ENCODE results near the gene DSTYK.
"Not testable (repeated sequence)": the region's sequence is repeated elsewhere in the genome, so short reads cannot be mapped to it uniquely, and the experiment has no call there.

Gene DSTYK

GRCh38 chr1:205155665-205156377, 55.7 kb downstream of the DSTYK start:
- not testable (repeated sequence) for H3K4me3 ChIP-seq (ENCODE audit: insufficient read depth, low read depth, low read length); H3K27me3 ChIP-seq (ENCODE audit: control insufficient read depth, insufficient read depth, low read length, poor library complexity, severe bottlenecking); H3K4me1 ChIP-seq (ENCODE audit: control insufficient read depth, insufficient read depth, low read length); H3K9me3 ChIP-seq (ENCODE audit: control insufficient read depth, low read length); H3K27ac ChIP-seq (ENCODE audit: insufficient read depth, low read depth, low read length, poor library complexity, severe bottlenecking)
- H3K36me3 ChIP-seq (ENCODE audit: control insufficient read depth, insufficient read depth, low read length): peaks cover 56% of the 10 kb centered on the region
- WGBS, 2 experiments: 98% methylated on average over 3 of the region's 3 CpGs

GRCh38 chr1:205152505-205152904, 59.0 kb downstream of the DSTYK start:
- H3K4me1 ChIP-seq (ENCODE audit: control insufficient read depth, insufficient read depth, low read length): peaks cover 2% of the 10 kb centered on the region
- H3K4me3 ChIP-seq (ENCODE audit: insufficient read depth, low read depth, low read length): no peak overlapping the region
- H3K27ac ChIP-seq (ENCODE audit: insufficient read depth, low read depth, low read length, poor library complexity, severe bottlenecking): no peak overlapping the region
- peaks cover 3% of the 10 kb centered on the region for H3K9me3 ChIP-seq (ENCODE audit: control insufficient read depth, low read length)
- 95% methylated on average over 4 of the region's 4 CpGs for WGBS, 2 experiments
- H3K27me3 ChIP-seq (ENCODE audit: control insufficient read depth, insufficient read depth, low read length, poor library complexity, severe bottlenecking): no peaks in the 10 kb centered on the region
- H3K36me3 ChIP-seq (ENCODE audit: control insufficient read depth, insufficient read depth, low read length): peaks cover 51% of the 10 kb centered on the region

- Histone ChIP-seq H3K36me3 (ENCODE audit: control insufficient read depth, insufficient read depth, low read length) (peaks cover 42% of the 10 kb centered on the region), H3K27me3 (ENCODE audit: control insufficient read depth, insufficient read depth, low read length, poor library complexity, severe bottlenecking) (no peaks in the 10 kb centered on the region), H3K4me1 (ENCODE audit: control insufficient read depth, insufficient read depth, low read length) (peaks cover 9% of the 10 kb centered on the region), H3K9me3 (ENCODE audit: control insufficient read depth, low read length) (no peaks in the 10 kb centered on the region), H3K4me3 (ENCODE audit: insufficient read depth, low read depth, low read length) (no peak overlapping the region), H3K27ac (ENCODE audit: insufficient read depth, low read depth, low read length, poor library complexity, severe bottlenecking) (no peak overlapping the region)
- WGBS, 2 experiments: 81 to 88% methylated on average over 4 of the region's 5 CpGs
Observed at GRCh38 chr1:205150651-205151428, 60.7 kb downstream of the DSTYK start.

- Histone ChIP-seq H3K27me3 (ENCODE audit: control insufficient read depth, insufficient read depth, low read length, poor library complexity, severe bottlenecking) (no peaks in the 10 kb centered on the region), H3K4me3 (ENCODE audit: insufficient read depth, low read depth, low read length) (no peak overlapping the region), H3K4me1 (ENCODE audit: control insufficient read depth, insufficient read depth, low read length) (peaks cover 9% of the 10 kb centered on the region), H3K36me3 (ENCODE audit: control insufficient read depth, insufficient read depth, low read length) (peaks cover 20% of the 10 kb centered on the region), H3K27ac (ENCODE audit: insufficient read depth, low read depth, low read length, poor library complexity, severe bottlenecking) (peak overlapping the region; percentile 36), H3K9me3 (ENCODE audit: control insufficient read depth, low read length) (no peaks in the 10 kb centered on the region)
- WGBS, 2 experiments: 60 to 63% methylated on average over 6 of the region's 6 CpGs
Observed at GRCh38 chr1:205147191-205147835, 64.2 kb downstream of the DSTYK start.

GRCh38 chr1:205144751-205145150, 66.8 kb downstream of the DSTYK start:
- Histone ChIP-seq H3K27ac (ENCODE audit: insufficient read depth, low read depth, low read length, poor library complexity, severe bottlenecking) (no peak overlapping the region), H3K27me3 (ENCODE audit: control insufficient read depth, insufficient read depth, low read length, poor library complexity, severe bottlenecking) (no peaks in the 10 kb centered on the region), H3K4me3 (ENCODE audit: insufficient read depth, low read depth, low read length) (no peak overlapping the region), H3K9me3 (ENCODE audit: control insufficient read depth, low read length) (no peaks in the 10 kb centered on the region), H3K36me3 (ENCODE audit: control insufficient read depth, insufficient read depth, low read length) (peaks cover 15% of the 10 kb centered on the region), H3K4me1 (ENCODE audit: control insufficient read depth, insufficient read depth, low read length) (peaks cover 9% of the 10 kb centered on the region)
- 75% methylated on average over 1 of the region's 1 CpG; no CpG with 5 or more reads in 1 of the 2 experiments for WGBS, 2 experiments

- no peaks in the 10 kb centered on the region for H3K27me3 ChIP-seq (ENCODE audit: control insufficient read depth, insufficient read depth, low read length, poor library complexity, severe bottlenecking)
- no peaks in the 10 kb centered on the region for H3K9me3 ChIP-seq (ENCODE audit: control insufficient read depth, low read length)
- peaks cover 9% of the 10 kb centered on the region for H3K4me1 ChIP-seq (ENCODE audit: control insufficient read depth, insufficient read depth, low read length)
- WGBS, 2 experiments: 84 to 87% methylated on average over 1 of the region's 1 CpG
- peaks cover 12% of the 10 kb centered on the region for H3K36me3 ChIP-seq (ENCODE audit: control insufficient read depth, insufficient read depth, low read length)
- H3K4me3 ChIP-seq (ENCODE audit: insufficient read depth, low read depth, low read length): no peak overlapping the region
- H3K27ac ChIP-seq (ENCODE audit: insufficient read depth, low read depth, low read length, poor library complexity, severe bottlenecking): no peak overlapping the region
Observed at GRCh38 chr1:205144046-205144720, 67.3 kb downstream of the DSTYK start.

- H3K27me3 ChIP-seq (ENCODE audit: control insufficient read depth, insufficient read depth, low read length, poor library complexity, severe bottlenecking): no peaks in the 10 kb centered on the region
- WGBS, 2 experiments: 56 to 64% methylated on average over 2 of the region's 2 CpGs
Observed at GRCh38 chr1:205142102-205142469, 69.4 kb downstream of the DSTYK start.

GRCh38 chr1:205141236-205142101, 70.0 kb downstream of the DSTYK start:
- Histone ChIP-seq H3K36me3 (ENCODE audit: control insufficient read depth, insufficient read depth, low read length) (no peaks in the 10 kb centered on the region), H3K9me3 (ENCODE audit: control insufficient read depth, low read length) (no peaks in the 10 kb centered on the region), H3K4me3 (ENCODE audit: insufficient read depth, low read depth, low read length) (no peak overlapping the region), H3K27ac (ENCODE audit: insufficient read depth, low read depth, low read length, poor library complexity, severe bottlenecking) (no peak overlapping the region), H3K27me3 (ENCODE audit: control insufficient read depth, insufficient read depth, low read length, poor library complexity, severe bottlenecking) (no peaks in the 10 kb centered on the region), H3K4me1 (ENCODE audit: control insufficient read depth, insufficient read depth, low read length) (no peaks in the 10 kb centered on the region)
- 47 to 51% methylated on average over 12 of the region's 12 CpGs for WGBS, 2 experiments

More at GRCh38 chr1:205142102-205142469, 69.4 kb downstream of the DSTYK start:
- peaks cover 3% of the 10 kb centered on the region for H3K36me3 ChIP-seq (ENCODE audit: control insufficient read depth, insufficient read depth, low read length)
- H3K4me1 ChIP-seq (ENCODE audit: control insufficient read depth, insufficient read depth, low read length): peaks cover 3% of the 10 kb centered on the region
- no peak overlapping the region for H3K4me3 ChIP-seq (ENCODE audit: insufficient read depth, low read depth, low read length)
- H3K27ac ChIP-seq (ENCODE audit: insufficient read depth, low read depth, low read length, poor library complexity, severe bottlenecking): no peak overlapping the region
- no peaks in the 10 kb centered on the region for H3K9me3 ChIP-seq (ENCODE audit: control insufficient read depth, low read length)

- Histone ChIP-seq H3K36me3 (ENCODE audit: control insufficient read depth, insufficient read depth, low read length) (no peaks in the 10 kb centered on the region), H3K4me3 (ENCODE audit: insufficient read depth, low read depth, low read length) (no peak overlapping the region), H3K27me3 (ENCODE audit: control insufficient read depth, insufficient read depth, low read length, poor library complexity, severe bottlenecking) (no peaks in the 10 kb centered on the region), H3K27ac (ENCODE audit: insufficient read depth, low read depth, low read length, poor library complexity, severe bottlenecking) (no peak overlapping the region), H3K9me3 (ENCODE audit: control insufficient read depth, low read length) (no peaks in the 10 kb centered on the region), H3K4me1 (ENCODE audit: control insufficient read depth, insufficient read depth, low read length) (no peaks in the 10 kb centered on the region)
- 92 to 95% methylated on average over 4 of the region's 4 CpGs for WGBS, 2 experiments
Observed at GRCh38 chr1:205140113-205140512, 71.4 kb downstream of the DSTYK start.
